Gastrocnemius medialis (tissue), 4 donors: ENCODE data around the gene EFHD2.

ENCODE experiments used
- POLR2A ChIP-seq, 2 donors: fragments of 450-650 bp; IDR thresholded peaks; one replicate each; pipeline ENCODE4 v1.6.1; 2017; ENCODE audit warnings: antibody characterized with exemption in 2 of 2, mild to moderate bottlenecking in 2 of 2, moderate library complexity in 2 of 2
- TF ChIP-seq, protein P1 (sequence below), 5 experiments: fragments of 450-650 bp in 3 of 5; fragments of 200-600 bp in 2 of 5; sonication (generic) in 2 of 5; IDR thresholded peaks in 4 of 5; conservative IDR thresholded peaks in 1 of 5; 1 replicate in 4 of 5; 2 replicates in 1 of 5; pipeline ENCODE4 v1.5.1; 2016 to 2019; ENCODE audit warnings: antibody characterized with exemption in 5 of 5, mild to moderate bottlenecking in 3 of 5, moderate library complexity in 3 of 5

DNA sequence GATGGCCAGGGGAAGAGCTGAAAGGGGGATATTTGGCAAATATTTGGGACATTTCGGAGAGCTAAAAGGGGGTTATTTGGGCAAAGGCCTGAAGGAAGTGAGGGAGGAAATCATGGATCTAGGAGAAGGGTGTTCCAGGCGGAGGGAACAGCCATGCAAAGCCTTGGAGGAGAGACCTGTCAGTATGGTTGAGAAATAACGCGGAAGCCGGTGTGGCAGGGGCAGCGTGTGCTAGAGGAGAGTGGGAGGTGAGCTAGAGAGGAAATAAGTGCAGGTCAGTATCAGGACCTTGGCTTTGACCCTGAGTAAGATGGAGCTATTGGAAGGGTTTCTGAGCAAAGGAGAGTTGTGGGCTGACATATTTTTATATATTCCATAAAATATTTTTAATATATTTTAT is 31.6 kb downstream of the EFHD2 start:
- no peak for TF ChIP-seq POLR2A (IDR thresholded peaks at IDR 0.05)
- TF ChIP-seq, protein P1, sequence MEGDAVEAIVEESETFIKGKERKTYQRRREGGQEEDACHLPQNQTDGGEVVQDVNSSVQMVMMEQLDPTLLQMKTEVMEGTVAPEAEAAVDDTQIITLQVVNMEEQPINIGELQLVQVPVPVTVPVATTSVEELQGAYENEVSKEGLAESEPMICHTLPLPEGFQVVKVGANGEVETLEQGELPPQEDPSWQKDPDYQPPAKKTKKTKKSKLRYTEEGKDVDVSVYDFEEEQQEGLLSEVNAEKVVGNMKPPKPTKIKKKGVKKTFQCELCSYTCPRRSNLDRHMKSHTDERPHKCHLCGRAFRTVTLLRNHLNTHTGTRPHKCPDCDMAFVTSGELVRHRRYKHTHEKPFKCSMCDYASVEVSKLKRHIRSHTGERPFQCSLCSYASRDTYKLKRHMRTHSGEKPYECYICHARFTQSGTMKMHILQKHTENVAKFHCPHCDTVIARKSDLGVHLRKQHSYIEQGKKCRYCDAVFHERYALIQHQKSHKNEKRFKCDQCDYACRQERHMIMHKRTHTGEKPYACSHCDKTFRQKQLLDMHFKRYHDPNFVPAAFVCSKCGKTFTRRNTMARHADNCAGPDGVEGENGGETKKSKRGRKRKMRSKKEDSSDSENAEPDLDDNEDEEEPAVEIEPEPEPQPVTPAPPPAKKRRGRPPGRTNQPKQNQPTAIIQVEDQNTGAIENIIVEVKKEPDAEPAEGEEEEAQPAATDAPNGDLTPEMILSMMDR (IDR thresholded peaks at IDR 0.05 in 4 of 5, conservative IDR thresholded peaks at IDR 0.05 in 1 of 5) = no peak
